Measurements from ENCODE around the gene UGT2B11. TPM values are rescaled to one million over a fixed set of nuclear protein-coding genes. Genes with fewer than 3 reads are reported as not detected.
"Not testable (repeated sequence)": the region's sequence is repeated elsewhere in the genome, so short reads cannot be mapped to it uniquely, and the experiment has no call there.

UGT2B11 gene
- total RNA-seq, 1 donor from 2014 or later = not detected

- intact Hi-C loops (cut with DNase I) = not testable (repeated sequence)
Observed at GRCh38 chr4:69179817-69180216, 34.7 kb downstream of the UGT2B11 start.

GRCh38 chr4:69178751-69179205 lies 35.8 kb downstream of the UGT2B11 start:
- H3K27ac ChIP-seq; H3K27me3 ChIP-seq; H3K4me1 ChIP-seq; intact Hi-C loops (cut with DNase I); H3K4me3 ChIP-seq; H3K36me3 ChIP-seq; ATAC-seq; DNase-seq; H3K9me3 ChIP-seq: not testable (repeated sequence)

More at GRCh38 chr4:69179817-69180216, 34.7 kb downstream of the UGT2B11 start:
- not testable (repeated sequence) for H3K36me3 ChIP-seq, H3K27ac ChIP-seq, ATAC-seq, H3K4me3 ChIP-seq, H3K9me3 ChIP-seq, H3K27me3 ChIP-seq, DNase-seq, H3K4me1 ChIP-seq

DNA sequence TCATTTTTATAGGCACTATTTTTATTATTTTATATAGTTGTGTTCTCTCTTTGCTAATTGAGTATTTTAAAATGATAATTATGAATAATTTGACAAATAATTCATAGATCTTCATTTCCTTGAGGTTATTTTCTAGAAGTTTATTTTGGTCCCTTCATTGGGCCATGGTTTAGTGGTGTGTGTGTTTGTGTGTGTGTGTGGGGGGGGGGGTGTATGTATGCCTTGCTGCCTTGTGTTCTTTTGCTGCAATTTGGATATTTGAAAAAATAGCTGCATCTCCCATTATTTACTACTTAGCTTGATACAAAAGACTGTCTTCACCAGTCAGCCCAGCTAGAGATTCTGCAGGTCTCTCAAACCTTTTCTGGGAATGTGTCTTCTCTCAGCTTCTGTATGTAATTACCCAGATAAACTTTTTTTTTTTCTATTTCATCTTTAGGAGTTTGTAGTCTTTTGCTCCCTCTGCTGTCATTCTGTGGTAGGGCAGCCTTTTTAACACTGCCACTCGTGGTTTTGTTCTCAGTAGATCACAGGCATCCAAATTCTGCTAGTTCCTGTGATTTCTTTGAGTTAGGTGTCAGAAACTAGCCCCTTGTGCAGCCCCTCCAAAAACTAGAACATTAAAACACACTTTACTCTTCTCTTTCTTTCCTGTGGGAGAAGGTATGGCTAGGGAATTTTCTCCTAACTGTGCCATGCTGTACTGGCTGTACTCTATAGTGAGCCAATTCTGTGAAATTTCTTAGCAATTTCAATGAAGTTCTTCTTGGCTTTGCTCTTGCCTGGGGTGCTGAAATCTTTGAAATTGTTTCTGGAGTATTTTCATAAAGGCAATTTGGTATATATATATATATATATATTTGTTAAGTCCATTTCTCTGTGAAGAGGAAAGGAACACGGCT lies 44.1 kb downstream of the UGT2B11 start:
- not testable (repeated sequence) for DNase-seq

DNA sequence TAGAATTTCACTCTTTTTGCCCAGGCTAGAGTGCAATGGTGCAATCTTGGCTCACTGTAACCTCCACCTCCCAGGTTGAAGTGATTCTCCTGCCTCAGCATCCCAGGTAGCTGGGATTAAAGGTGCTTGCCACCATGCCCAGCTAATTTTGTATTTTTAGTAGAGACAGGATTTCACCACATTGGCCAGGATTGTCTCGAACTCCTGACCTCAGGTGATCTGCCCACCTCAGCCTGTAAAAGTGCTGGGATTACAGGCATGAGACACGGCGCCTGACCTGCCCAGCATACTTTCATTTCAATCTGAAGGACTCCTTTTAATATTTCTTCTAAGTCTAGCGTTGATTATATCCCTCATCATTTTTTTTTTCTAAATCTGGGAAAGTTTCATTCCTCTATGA lies 45.4 kb downstream of the UGT2B11 start:
- H3K9me3 ChIP-seq; H3K4me1 ChIP-seq; DNase-seq; H3K27me3 ChIP-seq; ATAC-seq; H3K36me3 ChIP-seq; H3K4me3 ChIP-seq; intact Hi-C loops (cut with DNase I); H3K27ac ChIP-seq: not testable (repeated sequence)

More for the DNA sequence above, 44.1 kb downstream of the UGT2B11 start:
- H3K27me3 ChIP-seq; H3K27ac ChIP-seq; H3K9me3 ChIP-seq; H3K4me1 ChIP-seq; intact Hi-C loops (cut with DNase I); H3K36me3 ChIP-seq; H3K4me3 ChIP-seq: not testable (repeated sequence)
- TF ChIP-seq, protein P1, sequence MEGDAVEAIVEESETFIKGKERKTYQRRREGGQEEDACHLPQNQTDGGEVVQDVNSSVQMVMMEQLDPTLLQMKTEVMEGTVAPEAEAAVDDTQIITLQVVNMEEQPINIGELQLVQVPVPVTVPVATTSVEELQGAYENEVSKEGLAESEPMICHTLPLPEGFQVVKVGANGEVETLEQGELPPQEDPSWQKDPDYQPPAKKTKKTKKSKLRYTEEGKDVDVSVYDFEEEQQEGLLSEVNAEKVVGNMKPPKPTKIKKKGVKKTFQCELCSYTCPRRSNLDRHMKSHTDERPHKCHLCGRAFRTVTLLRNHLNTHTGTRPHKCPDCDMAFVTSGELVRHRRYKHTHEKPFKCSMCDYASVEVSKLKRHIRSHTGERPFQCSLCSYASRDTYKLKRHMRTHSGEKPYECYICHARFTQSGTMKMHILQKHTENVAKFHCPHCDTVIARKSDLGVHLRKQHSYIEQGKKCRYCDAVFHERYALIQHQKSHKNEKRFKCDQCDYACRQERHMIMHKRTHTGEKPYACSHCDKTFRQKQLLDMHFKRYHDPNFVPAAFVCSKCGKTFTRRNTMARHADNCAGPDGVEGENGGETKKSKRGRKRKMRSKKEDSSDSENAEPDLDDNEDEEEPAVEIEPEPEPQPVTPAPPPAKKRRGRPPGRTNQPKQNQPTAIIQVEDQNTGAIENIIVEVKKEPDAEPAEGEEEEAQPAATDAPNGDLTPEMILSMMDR (IDR thresholded peaks at IDR 0.05) = peak; percentile 54
- ATAC-seq = peak; percentile 72

DNA sequence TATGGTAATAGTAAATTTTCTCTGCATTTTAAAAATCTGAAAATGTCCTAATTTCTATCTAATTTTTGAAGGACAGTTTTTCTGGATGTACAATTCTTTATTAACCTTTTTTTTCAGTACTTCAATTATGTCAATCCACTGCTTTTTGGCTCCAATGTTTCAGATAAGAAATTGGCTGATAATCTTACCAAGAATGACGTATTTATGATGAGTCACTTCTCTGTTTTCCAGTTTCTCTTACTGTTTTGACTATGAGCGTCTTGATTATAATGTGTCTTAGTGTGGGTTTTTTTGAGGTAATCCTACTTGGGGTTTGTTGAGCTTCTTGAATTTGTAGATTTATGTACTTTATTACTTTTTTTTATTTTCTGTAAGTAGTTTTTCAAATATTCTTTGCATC lies 47.2 kb downstream of the UGT2B11 start:
- no peak for ATAC-seq

GRCh38 chr4:69166376-69166775 lies 48.2 kb downstream of the UGT2B11 start:
- H3K36me3 ChIP-seq; H3K27ac ChIP-seq; H3K9me3 ChIP-seq; ATAC-seq; intact Hi-C loops (cut with DNase I); H3K4me1 ChIP-seq; H3K27me3 ChIP-seq; DNase-seq; H3K4me3 ChIP-seq: not testable (repeated sequence)

More for the DNA sequence above, 47.2 kb downstream of the UGT2B11 start:
- intact Hi-C loops (cut with DNase I) = no loop called here
- Histone ChIP-seq H3K27me3 (no peaks in the 10 kb centered on the region), H3K4me1 (no peaks in the 10 kb centered on the region), H3K4me3 (no peak overlapping the region), H3K9me3 (no peaks in the 10 kb centered on the region), H3K27ac (no peak overlapping the region), H3K36me3 (no peaks in the 10 kb centered on the region)
- TF ChIP-seq, protein P1 (IDR thresholded peaks at IDR 0.05) = no peak
- no peak for DNase-seq

- H3K27me3 ChIP-seq; ATAC-seq; H3K9me3 ChIP-seq; H3K4me1 ChIP-seq; DNase-seq; H3K36me3 ChIP-seq; H3K4me3 ChIP-seq; intact Hi-C loops (cut with DNase I); H3K27ac ChIP-seq: not testable (repeated sequence)
Observed at GRCh38 chr4:69165707-69166106, 48.8 kb downstream of the UGT2B11 start.

GRCh38 chr4:69156913-69157312 lies 57.6 kb downstream of the UGT2B11 start:
- ATAC-seq (no peak), DNase-seq (no peak)
- H3K9me3 ChIP-seq = no peaks in the 10 kb centered on the region
- H3K4me1 ChIP-seq = no peaks in the 10 kb centered on the region
- no peaks in the 10 kb centered on the region for H3K36me3 ChIP-seq
- no peak overlapping the region for H3K4me3 ChIP-seq
- H3K27me3 ChIP-seq = no peaks in the 10 kb centered on the region
- intact Hi-C loops (cut with DNase I) = no loop called here
- TF ChIP-seq, protein P1 (IDR thresholded peaks at IDR 0.05) = no peak
- no peak overlapping the region for H3K27ac ChIP-seq
